HEK293 (cell line): Measurements from ENCODE around the gene TRAPPC3L.
"Not testable (repeated sequence)": the region's sequence is repeated elsewhere in the genome, so short reads cannot be mapped to it uniquely, and the experiment has no call there.

Source experiments
- CTCF ChIA-PET: fragments of 350-600 bp; formaldehyde crosslinking; extraction: SDS; loops from one replicate; lab custom pipeline; 2021; ENCODE audit warnings: antibody characterized with exemption; lab: Yijun Ruan, JAX
- POLR2A ChIA-PET: fragments of 300-600 bp; formaldehyde crosslinking; extraction: SDS; loops from one replicate; lab custom pipeline; 2020; ENCODE audit warnings: antibody characterized with exemption, inconsistent platforms; lab: Yijun Ruan, JAX
- H3K27ac ChIP-seq: fragments of 200-500 bp; sonication (Bioruptor generic); 2 replicates; pipeline ENCODE4 v1.5.1; 2014; ENCODE audit warnings: low read depth, low read length, control low read depth, inconsistent platforms; ENCODE audit errors: extremely low read depth
- H3K36me3 ChIP-seq, 2 experiments: fragments of 200-500 bp in 1 of 2; sonication (Bioruptor generic) in 1 of 2; 1 replicate in 1 of 2; 2 replicates in 1 of 2; pipeline ENCODE4 v1.5.1; 2014 to 2017; ENCODE audit warnings: inconsistent platforms in 2 of 2, low read length in 2 of 2; ENCODE audit not compliant: control insufficient read depth in 2 of 2, insufficient read depth in 1 of 2
- H3K4me1 ChIP-seq: fragments of 200-500 bp; sonication (Bioruptor generic); 2 replicates; pipeline ENCODE4 v1.5.1; 2014; ENCODE audit warnings: mild to moderate bottlenecking, low read length, inconsistent platforms; ENCODE audit not compliant: control insufficient read depth, insufficient read depth
- H3K4me3 ChIP-seq: 2 replicates; pipeline ENCODE4 v1.5.1; 2011; ENCODE audit warnings: low read depth, mild to moderate bottlenecking, control low read depth, low read length, moderate library complexity
- H3K9me3 ChIP-seq: fragments of 200-500 bp; sonication (Bioruptor generic); 2 replicates; pipeline ENCODE4 v1.5.1; 2014; ENCODE audit warnings: low read depth, low read length, inconsistent platforms; ENCODE audit not compliant: control insufficient read depth, insufficient read depth
- MYNN ChIP-seq: fragments of 450-650 bp; formaldehyde crosslinking; IDR thresholded peaks from 2 replicates; pipeline ENCODE4 v1.5.1; 2016; ENCODE audit warnings: missing biosample characterization, missing genetic modification characterization, borderline replicate concordance
- RBAK ChIP-seq: fragments of 450-650 bp; formaldehyde crosslinking; IDR thresholded peaks from 2 replicates; pipeline ENCODE4 v1.5.1; 2016; ENCODE audit warnings: missing biosample characterization, missing genetic modification characterization
- ZNF146 ChIP-seq: fragments of 450-650 bp; formaldehyde crosslinking; IDR thresholded peaks from 2 replicates; pipeline ENCODE4 v1.5.1; 2016; ENCODE audit warnings: missing biosample characterization, missing genetic modification characterization
- ZNF16 ChIP-seq: fragments of 450-650 bp; formaldehyde crosslinking; IDR thresholded peaks from 2 replicates; pipeline ENCODE4 v1.5.1; 2016; ENCODE audit warnings: low read depth, missing biosample characterization, missing genetic modification characterization
- ZNF19 ChIP-seq: fragments of 450-650 bp; formaldehyde crosslinking; IDR thresholded peaks from 2 replicates; pipeline ENCODE4; 2016; ENCODE audit warnings: missing biosample characterization, missing genetic modification characterization, low read depth
- ZNF211 ChIP-seq: fragments of 450-650 bp; formaldehyde crosslinking; IDR thresholded peaks from 2 replicates; pipeline ENCODE4 v1.5.1; 2016; ENCODE audit warnings: low read depth, missing biosample characterization, missing genetic modification characterization
- ZNF239 ChIP-seq: fragments of 450-650 bp; formaldehyde crosslinking; IDR thresholded peaks from 2 replicates; pipeline ENCODE4 v1.5.1; 2016; ENCODE audit warnings: missing biosample characterization, missing genetic modification characterization
- ZNF311 ChIP-seq: fragments of 450-650 bp; formaldehyde crosslinking; IDR thresholded peaks from 2 replicates; pipeline ENCODE4 v1.5.1; 2017; ENCODE audit warnings: missing biosample characterization, missing genetic modification characterization, borderline replicate concordance
- ZNF394 ChIP-seq: fragments of 450-650 bp; formaldehyde crosslinking; IDR thresholded peaks from 2 replicates; pipeline ENCODE4 v1.5.1; 2016; ENCODE audit warnings: missing biosample characterization, missing genetic modification characterization, mild to moderate bottlenecking, moderate library complexity, borderline replicate concordance
- ZNF433 ChIP-seq: fragments of 450-650 bp; formaldehyde crosslinking; IDR thresholded peaks from 2 replicates; pipeline ENCODE4 v1.5.1; 2016; ENCODE audit warnings: missing biosample characterization, missing genetic modification characterization, low read depth
- ZNF521 ChIP-seq: fragments of 450-650 bp; formaldehyde crosslinking; IDR thresholded peaks from 2 replicates; pipeline ENCODE4 v1.5.1; 2017; ENCODE audit warnings: missing biosample characterization, mild to moderate bottlenecking, missing genetic modification characterization
- ZNF555 ChIP-seq: fragments of 450-650 bp; formaldehyde crosslinking; conservative IDR thresholded peaks from 2 replicates; pipeline ENCODE4 v1.5.1; 2017; ENCODE audit warnings: missing biosample characterization, mild to moderate bottlenecking, missing genetic modification characterization, inconsistent platforms
- ZNF600 ChIP-seq: fragments of 450-650 bp; formaldehyde crosslinking; IDR thresholded peaks from 2 replicates; pipeline ENCODE4 v1.5.1; 2016; ENCODE audit warnings: missing biosample characterization, missing genetic modification characterization
- ZNF624 ChIP-seq: fragments of 450-650 bp; formaldehyde crosslinking; IDR thresholded peaks from 2 replicates; pipeline ENCODE4 v1.5.1; 2017; ENCODE audit warnings: missing biosample characterization, missing genetic modification characterization
- ZNF626 ChIP-seq: fragments of 450-650 bp; sonication (Bioruptor Pico); formaldehyde crosslinking; IDR thresholded peaks from 2 replicates; pipeline ENCODE4 v1.5.1; 2018; ENCODE audit warnings: missing biosample characterization, missing genetic modification characterization, inconsistent platforms
- ZNF776 ChIP-seq: fragments of 450-650 bp; formaldehyde crosslinking; IDR thresholded peaks from 2 replicates; pipeline ENCODE4 v1.5.0; 2017; ENCODE audit warnings: missing biosample characterization, missing genetic modification characterization, borderline replicate concordance
- ZNF777 ChIP-seq: fragments of 450-650 bp; formaldehyde crosslinking; IDR thresholded peaks from 2 replicates; pipeline ENCODE4 v1.5.1; 2017; ENCODE audit warnings: missing biosample characterization, missing genetic modification characterization, borderline replicate concordance
- ZNF843 ChIP-seq: fragments of 450-650 bp; formaldehyde crosslinking; IDR thresholded peaks from 2 replicates; pipeline ENCODE4 v1.5.1; 2016; ENCODE audit warnings: missing biosample characterization, missing genetic modification characterization
- TF ChIP-seq, protein P1 (sequence below): fragments of 450-650 bp; formaldehyde crosslinking; IDR thresholded peaks from 2 replicates; pipeline ENCODE4 v1.5.1; 2016; ENCODE audit warnings: missing biosample characterization, missing genetic modification characterization, low read depth
- TF ChIP-seq, protein P2 (sequence below): fragments of 450-650 bp; IDR thresholded peaks from 2 replicates; pipeline ENCODE4 v1.5.1; 2018; ENCODE audit warnings: missing biosample characterization, mild to moderate bottlenecking, missing genetic modification characterization

TRAPPC3L gene

GRCh38 chr6:116495161-116495560 is 50.3 kb downstream of the TRAPPC3L start:
- H3K36me3 ChIP-seq, H3K4me3 ChIP-seq, POLR2A ChIA-PET, H3K9me3 ChIP-seq, H3K27ac ChIP-seq, H3K4me1 ChIP-seq: not testable (repeated sequence)
- CTCF ChIA-PET, result interaction anchor here (1.0 kb wide), 1 partner anchor 17 kb away, joined by 3 read pairs; the partner anchor contains the start of gene CALHM5
- peak; percentile 53; the same call in 1 of the 2 replicates for TF ChIP-seq ZNF146 (tag by site-specific recombination)

DNA sequence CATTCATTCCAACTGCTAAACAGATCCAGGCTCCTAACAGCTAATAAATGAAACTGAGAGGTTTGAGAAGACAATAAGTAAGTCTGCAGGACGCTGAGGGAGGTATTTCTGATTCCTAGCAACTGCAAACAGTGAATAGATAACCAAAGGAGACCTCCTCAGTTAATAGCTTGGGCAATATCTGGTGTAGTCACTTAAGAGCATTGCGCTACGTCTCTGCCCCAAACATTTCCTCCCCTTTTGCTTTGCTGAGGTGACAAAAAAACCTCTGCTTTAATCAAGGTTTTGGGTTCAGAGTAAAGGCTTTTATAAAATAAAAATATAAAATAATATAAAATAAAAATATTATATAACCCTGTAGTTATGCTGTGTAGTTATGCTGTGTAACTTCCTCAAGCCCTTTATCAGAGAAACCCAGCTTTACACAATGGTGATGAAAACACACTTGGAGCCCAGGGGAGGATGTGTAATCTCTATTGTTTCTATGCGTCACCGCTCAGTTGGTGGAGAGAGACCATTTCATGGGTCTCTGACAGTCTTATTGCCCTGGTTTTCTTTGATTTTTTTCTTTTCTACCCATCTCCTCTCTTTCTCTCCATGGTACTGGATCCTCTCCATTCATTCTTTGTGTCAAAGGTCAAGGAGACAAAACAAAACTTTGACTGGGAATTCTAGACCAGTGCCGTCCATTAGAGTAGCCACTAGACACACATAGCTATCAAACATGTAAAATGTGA is 53.0 kb downstream of the TRAPPC3L start:
- no peaks in the 10 kb centered on the region for H3K9me3 ChIP-seq
- CTCF ChIA-PET, result interaction anchor here (1.9 kb wide), 1 partner anchor 19 kb away, joined by 10 read pairs; the partner anchor contains the start of gene CALHM5
- no peak for TF ChIP-seq ZNF777 (tag by site-specific recombination)
- no peak for TF ChIP-seq ZNF521 (tag by site-specific recombination)
- TF ChIP-seq, protein P1, sequence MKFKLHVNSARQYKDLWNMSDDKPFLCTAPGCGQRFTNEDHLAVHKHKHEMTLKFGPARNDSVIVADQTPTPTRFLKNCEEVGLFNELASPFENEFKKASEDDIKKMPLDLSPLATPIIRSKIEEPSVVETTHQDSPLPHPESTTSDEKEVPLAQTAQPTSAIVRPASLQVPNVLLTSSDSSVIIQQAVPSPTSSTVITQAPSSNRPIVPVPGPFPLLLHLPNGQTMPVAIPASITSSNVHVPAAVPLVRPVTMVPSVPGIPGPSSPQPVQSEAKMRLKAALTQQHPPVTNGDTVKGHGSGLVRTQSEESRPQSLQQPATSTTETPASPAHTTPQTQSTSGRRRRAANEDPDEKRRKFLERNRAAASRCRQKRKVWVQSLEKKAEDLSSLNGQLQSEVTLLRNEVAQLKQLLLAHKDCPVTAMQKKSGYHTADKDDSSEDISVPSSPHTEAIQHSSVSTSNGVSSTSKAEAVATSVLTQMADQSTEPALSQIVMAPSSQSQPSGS, result no peak
- no peak for TF ChIP-seq ZNF394 (tag by site-specific recombination)
- no peak for TF ChIP-seq ZNF239 (tag by site-specific recombination)
- no peaks in the 10 kb centered on the region for H3K4me1 ChIP-seq
- H3K36me3 ChIP-seq, result no peaks in the 10 kb centered on the region
- no peak overlapping the region for H3K27ac ChIP-seq
- no peak overlapping the region for H3K4me3 ChIP-seq
- POLR2A ChIA-PET, result no interaction called here

GRCh38 chr6:116491610-116492330 is 53.7 kb downstream of the TRAPPC3L start:
- ChIA-PET CTCF (interaction anchor here (1.9 kb wide), 1 partner anchor 20 kb away, joined by 10 read pairs; the partner anchor contains the start of gene CALHM5), POLR2A (no interaction called here)
- Histone ChIP-seq H3K36me3 (no peaks in the 10 kb centered on the region), H3K9me3 (no peaks in the 10 kb centered on the region), H3K4me3 (no peak overlapping the region), H3K4me1 (no peaks in the 10 kb centered on the region), H3K27ac (no peak overlapping the region)
- TF ChIP-seq ZNF211 (tag by site-specific recombination), result peak; percentile 81
- TF ChIP-seq ZNF776 (tag by site-specific recombination), result no peak

DNA sequence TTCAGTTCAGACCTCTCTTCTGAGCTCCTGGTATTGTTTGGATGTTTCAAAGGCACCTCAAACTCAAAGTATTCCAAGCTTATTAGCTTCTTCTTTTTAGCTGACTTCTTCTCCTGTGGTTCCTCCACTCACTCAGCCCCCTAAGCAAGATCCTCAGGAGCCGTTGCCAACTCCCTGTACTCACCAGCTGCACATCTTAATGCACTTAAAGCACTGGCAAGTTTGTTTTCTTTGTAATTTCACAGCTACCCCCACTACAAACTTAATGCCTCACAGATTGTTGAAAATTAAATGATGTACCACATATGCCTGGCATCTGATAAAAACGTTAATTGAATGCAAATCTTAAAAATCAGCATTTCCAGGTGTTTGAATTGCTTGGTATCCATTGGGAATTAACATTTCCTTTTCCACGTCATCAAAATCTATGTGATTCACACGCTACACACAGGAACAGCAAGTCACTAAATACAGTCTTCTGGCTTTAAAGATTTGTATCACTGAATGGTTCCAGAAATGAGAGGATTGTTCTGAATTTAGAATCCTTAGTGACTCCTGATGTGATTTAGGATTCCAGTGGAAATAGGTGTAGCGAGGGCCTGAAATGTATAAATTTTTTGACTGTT is 59.8 kb downstream of the TRAPPC3L start:
- ChIA-PET POLR2A (no interaction called here), CTCF (interaction anchor here (0.6 to 1.0 kb wide), 3 partner anchors 16 to 124 kb away, joined by 3 to 6 read pairs (median 3); no protein-coding TSS in a partner anchor)
- TF ChIP-seq ZNF16 (tag by site-specific recombination), result no peak
- no peak for TF ChIP-seq ZNF624
- TF ChIP-seq ZNF600, result no peak
- TF ChIP-seq ZNF843 (tag by site-specific recombination), result peak; percentile 34; the same call in 1 of the 2 replicates
- TF ChIP-seq ZNF626, result no peak
- TF ChIP-seq ZNF19 (tag by site-specific recombination), result no peak
- TF ChIP-seq ZNF311, result no peak
- TF ChIP-seq, protein P2, sequence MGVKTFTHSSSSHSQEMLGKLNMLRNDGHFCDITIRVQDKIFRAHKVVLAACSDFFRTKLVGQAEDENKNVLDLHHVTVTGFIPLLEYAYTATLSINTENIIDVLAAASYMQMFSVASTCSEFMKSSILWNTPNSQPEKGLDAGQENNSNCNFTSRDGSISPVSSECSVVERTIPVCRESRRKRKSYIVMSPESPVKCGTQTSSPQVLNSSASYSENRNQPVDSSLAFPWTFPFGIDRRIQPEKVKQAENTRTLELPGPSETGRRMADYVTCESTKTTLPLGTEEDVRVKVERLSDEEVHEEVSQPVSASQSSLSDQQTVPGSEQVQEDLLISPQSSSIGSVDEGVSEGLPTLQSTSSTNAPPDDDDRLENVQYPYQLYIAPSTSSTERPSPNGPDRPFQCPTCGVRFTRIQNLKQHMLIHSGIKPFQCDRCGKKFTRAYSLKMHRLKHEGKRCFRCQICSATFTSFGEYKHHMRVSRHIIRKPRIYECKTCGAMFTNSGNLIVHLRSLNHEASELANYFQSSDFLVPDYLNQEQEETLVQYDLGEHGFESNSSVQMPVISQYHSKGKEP (tag by site-specific recombination), result peak; percentile 67
- no peak for TF ChIP-seq MYNN (tag by site-specific recombination)
- TF ChIP-seq ZNF555 (tag by site-specific recombination), result no peak
- no peak for TF ChIP-seq RBAK (tag by site-specific recombination)
- TF ChIP-seq ZNF433, result no peak

More for the DNA sequence above, 59.8 kb downstream of the TRAPPC3L start:
- no peak overlapping the region for H3K27ac ChIP-seq
- H3K9me3 ChIP-seq, result no peaks in the 10 kb centered on the region
- H3K36me3 ChIP-seq, result no peaks in the 10 kb centered on the region
- no peak overlapping the region for H3K4me3 ChIP-seq
- H3K4me1 ChIP-seq, result peaks cover 18% of the 10 kb centered on the region; the same call in 1 of the 2 replicates
